Keratinocyte (primary cell): ENCODE data around the gene TEX261. TPM values are rescaled to one million over a fixed set of nuclear protein-coding genes. Genes with fewer than 3 reads are reported as not detected.
A peak's percentile ranks its signal among the peaks of the same experiment; 100 is the strongest.

Experiments
- DNase-seq: peaks from one replicate; pipeline ENCODE4 v3.0.0-alpha.2; 2011; ENCODE audit warnings: low read depth, missing footprints, low spot score
- FAIRE-seq: peaks from 2 replicates; lab custom pipeline; 2011; peaks lifted over from hg19 to GRCh38; lab: Jason Lieb, UNC
- H2AFZ ChIP-seq: 2 replicates; pipeline ENCODE4 v1.6.0; 2012; ENCODE audit warnings: low read length, control low read depth, inconsistent platforms; ENCODE audit not compliant: control insufficient read depth
- H3K27ac ChIP-seq: 2 replicates; pipeline ENCODE4 v1.5.1; 2011; ENCODE audit warnings: low read length; ENCODE audit not compliant: control insufficient read depth, insufficient read depth
- H3K27me3 ChIP-seq: 3 replicates; pipeline ENCODE4 v1.6.0; 2011; ENCODE audit warnings: low read length; ENCODE audit not compliant: control insufficient read depth, insufficient read depth; ENCODE audit errors: extremely low read depth
- H3K36me3 ChIP-seq, 2 experiments: 2 replicates in 1 of 2; 3 replicates in 1 of 2; pipeline ENCODE4 v1.5.1; 2011; ENCODE audit warnings: low read length in 2 of 2, mild to moderate bottlenecking in 1 of 2; ENCODE audit not compliant: control insufficient read depth in 2 of 2, insufficient read depth in 2 of 2; ENCODE audit errors: extremely low read depth in 1 of 2
- H3K4me1 ChIP-seq: 3 replicates; pipeline ENCODE4 v1.5.1; 2011; ENCODE audit warnings: low read length; ENCODE audit not compliant: control insufficient read depth, insufficient read depth; ENCODE audit errors: extremely low read depth
- H3K4me2 ChIP-seq: 3 replicates; pipeline ENCODE4 v1.6.0; 2011; ENCODE audit warnings: low read depth, low read length; ENCODE audit not compliant: control insufficient read depth, insufficient read depth; ENCODE audit errors: extremely low read depth
- H3K4me3 ChIP-seq, 3 experiments: fragments of 200-600 bp in 1 of 3; sonication (generic) in 1 of 3; 2 replicates in 2 of 3; 3 replicates in 1 of 3; pipeline ENCODE4 v1.5.1; 2011 to 2016; ENCODE audit warnings: low read length in 3 of 3, mild to moderate bottlenecking in 3 of 3, control low read depth in 2 of 3, inconsistent platforms in 1 of 3, low read depth in 1 of 3, mixed read lengths in 1 of 3, mixed run types in 1 of 3, moderate library complexity in 1 of 3; ENCODE audit not compliant: control insufficient read depth in 2 of 3, insufficient read depth in 2 of 3; ENCODE audit errors: extremely low read depth in 1 of 3
- H3K79me2 ChIP-seq: 2 replicates; pipeline ENCODE4 v1.6.0; 2012; ENCODE audit warnings: low read length; ENCODE audit not compliant: control insufficient read depth, insufficient read depth
- H3K9ac ChIP-seq: 3 replicates; pipeline ENCODE4 v1.6.0; 2011; ENCODE audit warnings: low read length; ENCODE audit not compliant: control insufficient read depth, insufficient read depth; ENCODE audit errors: extremely low read depth
- H3K9me1 ChIP-seq: 3 replicates; pipeline ENCODE4 v1.6.0; 2011; ENCODE audit warnings: low read length; ENCODE audit not compliant: control insufficient read depth, insufficient read depth; ENCODE audit errors: extremely low read depth
- H3K9me3 ChIP-seq: 2 replicates; pipeline ENCODE4 v1.5.1; 2012; ENCODE audit warnings: low read depth, low read length; ENCODE audit not compliant: control insufficient read depth
- H4K20me1 ChIP-seq: 3 replicates; pipeline ENCODE4 v1.6.0; 2011; ENCODE audit warnings: low read length; ENCODE audit not compliant: control insufficient read depth, insufficient read depth; ENCODE audit errors: extremely low read depth
- EZH2 ChIP-seq: IDR thresholded peaks from one replicate; pipeline ENCODE4 v1.6.1; 2012; ENCODE audit warnings: inconsistent platforms, mild to moderate bottlenecking, low read length, moderate library complexity
- dilution Hi-C: fragments of 300-500 bp; cut with MboI; formaldehyde crosslinking; loops from one replicate; pipeline ENCODE4 v1.7.0; 2020; ENCODE audit warnings: low sequenced_read_pairs; ENCODE audit not compliant: extremely low pct_ligation_motif_present
- polyA plus RNA-seq, 5 experiments: library from polyadenylated mRNA; depleted of rRNA in 3 of 5; stranded (reverse) in 3 of 5; stranded (forward) in 1 of 5; unstranded in 1 of 5; fragments of >200 nt; gene quantifications; 1 replicate in 1 of 5; 2 replicates in 3 of 5; 3 replicates in 1 of 5; pipeline versions ENCODE4 v1.2.1 to v1.2.3, GENCODE V29; 2011 to 2012; ENCODE audit warnings: missing spikeins in 2 of 5, low read depth in 1 of 5, low replicate concordance in 1 of 5
- TF ChIP-seq, protein P1 (sequence below), 3 experiments: IDR thresholded peaks in 1 of 3; conservative IDR thresholded peaks in 1 of 3; optimal IDR thresholded peaks in 1 of 3; 2 replicates in 2 of 3; 3 replicates in 1 of 3; pipeline versions ENCODE3 to v1.5.1; 2011; ENCODE audit warnings: low read length in 3 of 3, mild to moderate bottlenecking in 3 of 3, moderate library complexity in 2 of 3, control low read depth in 1 of 3, inconsistent platforms in 1 of 3; ENCODE audit not compliant: insufficient read depth in 2 of 3; ENCODE audit errors: extremely low read depth in 1 of 3

TEX261 gene
- polyA plus RNA-seq, 1 donor (not counting 4 experiments of a cell fraction or from before 2014, with no cell fraction given) = 78.8 TPM

DNA sequence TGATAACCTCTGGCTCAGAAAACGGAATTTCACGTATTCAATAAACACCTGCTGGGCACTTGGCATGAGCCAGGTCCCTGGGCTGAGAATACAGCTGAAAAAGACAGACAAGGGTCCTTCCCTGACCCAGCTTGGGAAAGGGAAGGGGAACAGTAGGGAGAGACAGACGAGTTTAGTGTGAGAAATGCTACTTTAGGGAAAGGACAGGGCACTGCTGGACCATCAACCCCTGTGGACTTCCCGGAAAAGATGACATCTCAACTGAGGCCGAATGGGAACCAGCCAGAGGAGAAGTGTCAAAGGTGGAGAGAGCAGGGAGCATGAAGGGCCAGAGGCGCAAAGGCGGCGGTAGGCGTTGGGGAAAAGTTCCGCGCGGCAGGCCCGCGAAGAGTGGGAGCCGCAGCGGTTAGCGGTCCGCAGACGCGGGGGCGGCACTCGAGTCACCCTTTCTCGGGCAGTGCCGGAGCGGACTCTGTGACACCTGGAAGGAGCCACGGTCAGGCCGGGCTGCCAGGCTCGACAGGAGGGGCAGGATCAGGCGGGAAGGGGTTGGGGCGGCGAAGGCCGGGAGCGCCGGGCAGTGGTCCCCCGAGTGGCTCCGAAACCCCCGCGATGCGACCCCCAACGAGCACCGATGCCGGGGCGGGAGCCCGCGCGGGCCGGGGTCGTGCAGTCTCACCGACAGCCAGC lies 519 bp downstream of the TEX261 start:
- H3K4me1 ChIP-seq = peaks cover 15% of the 10 kb centered on the region
- TF ChIP-seq, protein P1, sequence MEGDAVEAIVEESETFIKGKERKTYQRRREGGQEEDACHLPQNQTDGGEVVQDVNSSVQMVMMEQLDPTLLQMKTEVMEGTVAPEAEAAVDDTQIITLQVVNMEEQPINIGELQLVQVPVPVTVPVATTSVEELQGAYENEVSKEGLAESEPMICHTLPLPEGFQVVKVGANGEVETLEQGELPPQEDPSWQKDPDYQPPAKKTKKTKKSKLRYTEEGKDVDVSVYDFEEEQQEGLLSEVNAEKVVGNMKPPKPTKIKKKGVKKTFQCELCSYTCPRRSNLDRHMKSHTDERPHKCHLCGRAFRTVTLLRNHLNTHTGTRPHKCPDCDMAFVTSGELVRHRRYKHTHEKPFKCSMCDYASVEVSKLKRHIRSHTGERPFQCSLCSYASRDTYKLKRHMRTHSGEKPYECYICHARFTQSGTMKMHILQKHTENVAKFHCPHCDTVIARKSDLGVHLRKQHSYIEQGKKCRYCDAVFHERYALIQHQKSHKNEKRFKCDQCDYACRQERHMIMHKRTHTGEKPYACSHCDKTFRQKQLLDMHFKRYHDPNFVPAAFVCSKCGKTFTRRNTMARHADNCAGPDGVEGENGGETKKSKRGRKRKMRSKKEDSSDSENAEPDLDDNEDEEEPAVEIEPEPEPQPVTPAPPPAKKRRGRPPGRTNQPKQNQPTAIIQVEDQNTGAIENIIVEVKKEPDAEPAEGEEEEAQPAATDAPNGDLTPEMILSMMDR (optimal IDR thresholded peaks at IDR 0.05 in 1 of 3, IDR thresholded peaks at IDR 0.05 in 1 of 3, conservative IDR thresholded peaks at IDR 0.05 in 1 of 3; ENCODE audit: extremely low read depth in 1 of 3, insufficient read depth in 2 of 3, low read length in 3 of 3) = no peak
- no peak for TF ChIP-seq EZH2
- H3K9me3 ChIP-seq = no peaks in the 10 kb centered on the region
- H3K27ac ChIP-seq = peak overlapping the region; percentile 56
- H4K20me1 ChIP-seq = peaks cover 5% of the 10 kb centered on the region
- H2AFZ ChIP-seq = peak overlapping the region; percentile 64
- peak overlapping the region; percentile 81 for H3K9ac ChIP-seq
- FAIRE-seq (no peak), DNase-seq (no peak)
- dilution Hi-C loops = no loop called here
- H3K9me1 ChIP-seq = no peaks in the 10 kb centered on the region
- H3K79me2 ChIP-seq = peaks cover 20% of the 10 kb centered on the region
- H3K36me3 ChIP-seq = peaks cover 7 to 15% of the 10 kb centered on the region in 2 experiments
- no peaks in the 10 kb centered on the region for H3K27me3 ChIP-seq
- H3K4me2 ChIP-seq = peak overlapping the region; percentile 92
- H3K4me3 ChIP-seq = peak overlapping the region; percentile 76 to 98 (median 96)

DNA sequence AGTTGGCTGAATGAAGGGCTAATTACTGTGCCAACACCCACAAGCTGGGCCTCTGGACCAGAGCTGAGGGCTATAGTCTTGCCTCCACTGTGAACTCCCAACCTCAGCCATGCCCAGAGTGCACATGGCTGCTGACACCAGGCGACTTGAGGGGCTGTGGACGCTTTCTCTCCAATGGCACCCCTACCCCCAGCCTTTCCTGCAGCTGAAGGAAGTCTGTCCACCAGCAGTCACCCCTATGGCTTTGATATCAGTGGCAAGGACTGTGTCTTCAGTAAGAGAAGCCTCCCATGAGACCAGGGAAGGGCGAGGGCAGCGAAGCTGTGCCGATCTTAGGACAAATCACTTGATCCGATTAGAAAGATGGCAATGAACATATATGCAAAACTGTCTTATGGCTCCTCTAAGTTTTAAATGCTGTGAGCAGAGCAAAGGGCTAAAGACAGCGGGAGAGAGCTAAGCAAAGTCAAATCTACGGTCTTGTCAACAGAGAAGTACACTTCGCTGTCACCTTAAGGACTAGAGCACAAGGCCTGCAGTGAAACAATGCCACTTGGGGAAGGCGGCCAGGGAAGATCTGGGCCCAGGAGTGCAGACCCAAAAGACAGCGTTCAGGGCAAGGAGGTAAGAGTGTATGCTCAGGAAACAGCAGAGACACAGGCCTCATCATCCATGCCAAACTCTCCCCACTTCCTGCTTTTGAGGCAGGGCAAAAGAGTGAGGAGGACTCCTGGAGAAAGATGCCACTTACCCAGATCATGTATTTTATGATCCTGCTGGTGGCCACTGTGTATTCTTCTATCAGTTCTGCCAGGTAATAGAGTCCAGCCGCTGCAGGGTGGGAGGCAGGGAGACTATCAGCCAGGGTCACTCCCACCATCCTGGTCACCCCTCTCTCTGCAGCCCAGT lies 1.5 kb downstream of the TEX261 start:
- no peak for DNase-seq
- FAIRE-seq = no peak
- peaks cover 15% of the 10 kb centered on the region for H3K4me1 ChIP-seq
- H3K4me2 ChIP-seq = peak overlapping the region; percentile 92
- peak overlapping the region; percentile 81 for H3K9ac ChIP-seq
- no peaks in the 10 kb centered on the region for H3K9me1 ChIP-seq
- no peak for TF ChIP-seq EZH2
- peaks cover 20% of the 10 kb centered on the region for H3K79me2 ChIP-seq
- H3K36me3 ChIP-seq = peaks cover 17 to 23% of the 10 kb centered on the region in 2 experiments
- no peak overlapping the region for H3K27ac ChIP-seq
- dilution Hi-C loops = no loop called here
- no peaks in the 10 kb centered on the region for H3K27me3 ChIP-seq
- H2AFZ ChIP-seq = no peak overlapping the region
- H3K9me3 ChIP-seq = no peaks in the 10 kb centered on the region
- H4K20me1 ChIP-seq = peaks cover 5% of the 10 kb centered on the region
- H3K4me3 ChIP-seq = peak overlapping the region; percentile 76 to 98 (median 96)
